Adipose tissue (tissue), 3 donors: Measurements from ENCODE around the gene EIF5AL1. TPM values are rescaled to one million over a fixed set of nuclear protein-coding genes. Genes with fewer than 3 reads are reported as not detected.
"Not testable (repeated sequence)": the region's sequence is repeated elsewhere in the genome, so short reads cannot be mapped to it uniquely, and the experiment has no call there.

Source experiments
- H3K27ac ChIP-seq: one replicate; pipeline ENCODE4 v1.5.1; 2013; ENCODE audit warnings: low read depth, low read length
- WGBS, 3 donors: extraction: QIAGEN DNeasy Blood & Tissue Kit; methylation state at CpG; one replicate each; pipeline ENCODE4 v1.1.7; 2013; 5-methylcytosine and 5-hydroxymethylcytosine counted together
- polyA plus RNA-seq, 3 donors: library from polyadenylated mRNA; stranded (reverse); fragments of 200-250 nt; gene quantifications; one replicate each; pipeline ENCODE4 v1.2.3, GENCODE V29; 2013
- donor health status: healthy with polysubstance abuse.
- donor health status: Bipolar disorder and iron deficiency.
- donor health status: healthy.

Gene EIF5AL1
- under 1 TPM; 0.30 to 0.92 (median 0.45) TPM for polyA plus RNA-seq

- not testable (repeated sequence) for H3K27ac ChIP-seq
- 88 to 94% (median 93%) methylated on average over 15 of the region's 17 CpGs for WGBS, 3 donors
Measured at GRCh38 chr10:79511891-79512583, at the start of gene EIF5AL1. TSS of gene EIF5AL1 (plus strand) at chr10:79512533. CDS start at chr10:79512650, 117 bp downstream.

GRCh38 chr10:79463578-79464496, 48.5 kb upstream of the EIF5AL1 start:
- WGBS, 3 donors: 68 to 83% (median 77%) methylated on average over 10 of the region's 10 CpGs
- no peak overlapping the region for H3K27ac ChIP-seq

DNA sequence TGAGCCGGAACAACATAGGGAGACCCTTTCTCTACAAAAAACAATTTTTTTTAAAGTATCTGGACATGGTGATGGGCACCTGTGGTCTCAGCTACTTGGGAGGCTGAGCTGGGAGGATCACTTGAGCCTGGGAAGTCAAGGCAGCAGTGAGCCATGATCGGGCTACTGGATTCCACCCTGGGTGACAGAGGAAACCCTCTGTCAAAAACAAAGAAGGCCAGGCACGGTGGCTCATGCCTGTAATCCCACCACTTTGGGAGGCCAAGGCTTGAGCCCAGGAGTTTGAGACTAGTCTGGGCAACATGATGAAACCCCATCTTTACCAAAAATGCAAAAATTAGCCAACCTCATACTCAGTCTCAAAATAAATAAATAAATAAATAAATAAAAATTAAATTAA, 47.0 kb upstream of the EIF5AL1 start:
- 94 to 96% (median 96%) methylated on average over 3 of the region's 3 CpGs for WGBS, 3 donors
- no peak overlapping the region for H3K27ac ChIP-seq

GRCh38 chr10:79468015-79468560, 44.2 kb upstream of the EIF5AL1 start:
- 41 to 78% (median 49%) methylated on average over 3 of the region's 3 CpGs for WGBS, 3 donors
- no peak overlapping the region for H3K27ac ChIP-seq

DNA sequence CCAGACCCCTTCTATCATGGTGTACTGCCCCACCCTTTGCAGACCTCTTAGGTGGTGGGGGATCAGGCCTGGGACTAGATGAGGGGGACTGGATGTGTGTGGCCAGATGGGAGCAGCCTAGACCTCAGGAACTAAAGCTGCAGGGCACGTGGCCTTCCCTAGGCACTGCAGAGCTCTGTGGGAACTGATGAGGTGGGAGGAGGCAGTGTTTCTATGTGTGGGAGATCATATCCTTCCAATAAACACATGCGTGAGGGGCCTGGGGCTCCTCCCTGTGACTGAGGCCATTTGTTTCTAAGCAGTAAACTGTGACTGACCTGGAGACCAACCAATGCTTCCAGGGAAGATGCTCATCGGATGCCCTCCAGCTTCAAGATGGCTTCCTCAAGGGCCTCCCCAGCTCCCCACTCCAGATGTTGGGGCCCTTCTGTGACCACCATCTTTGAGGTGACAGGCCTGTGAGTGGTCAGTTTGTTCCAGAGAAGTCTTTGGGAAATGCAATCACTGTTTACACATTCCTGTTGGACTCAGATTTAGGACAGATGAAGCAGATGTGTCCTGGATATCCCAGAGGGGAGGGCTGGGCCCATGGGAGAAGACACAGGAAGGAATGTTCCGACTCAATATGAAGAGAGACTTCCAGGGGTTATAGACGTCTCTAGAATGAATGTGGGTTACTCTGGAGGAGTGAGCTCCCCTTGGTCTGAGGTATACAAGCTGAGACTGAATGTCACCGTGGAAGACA, 43.3 kb upstream of the EIF5AL1 start:
- 69 to 87% (median 78%) methylated on average over 6 of the region's 6 CpGs for WGBS, 3 donors
- no peak overlapping the region for H3K27ac ChIP-seq

DNA sequence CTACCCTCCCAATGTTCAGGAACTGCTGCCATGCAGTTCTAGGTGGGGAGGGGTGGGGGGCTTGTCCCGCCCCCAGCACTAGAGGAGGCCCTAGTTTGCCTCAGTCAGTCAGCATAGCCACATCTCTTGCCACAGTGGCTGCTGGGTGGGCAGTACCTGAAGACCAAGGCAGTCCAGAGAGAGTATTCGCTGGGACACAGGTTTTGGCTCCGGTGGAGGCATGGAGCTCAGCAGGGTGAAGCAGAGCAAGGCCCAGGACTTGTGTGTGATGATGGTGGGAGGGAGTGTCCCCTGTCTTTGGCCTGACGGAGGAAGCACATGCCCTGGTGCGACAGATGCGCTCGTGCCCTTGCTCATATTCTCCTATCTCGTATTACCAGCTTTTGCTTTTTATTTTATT, 42.2 kb upstream of the EIF5AL1 start:
- 94 to 98% (median 97%) methylated on average over 8 of the region's 8 CpGs for WGBS, 3 donors

GRCh38 chr10:79471776-79472175, 40.6 kb upstream of the EIF5AL1 start:
- no peak overlapping the region for H3K27ac ChIP-seq
- 93 to 98% (median 97%) methylated on average over 4 of the region's 4 CpGs for WGBS, 3 donors

More for the DNA sequence above, 42.2 kb upstream of the EIF5AL1 start:
- H3K27ac ChIP-seq: no peak overlapping the region

DNA sequence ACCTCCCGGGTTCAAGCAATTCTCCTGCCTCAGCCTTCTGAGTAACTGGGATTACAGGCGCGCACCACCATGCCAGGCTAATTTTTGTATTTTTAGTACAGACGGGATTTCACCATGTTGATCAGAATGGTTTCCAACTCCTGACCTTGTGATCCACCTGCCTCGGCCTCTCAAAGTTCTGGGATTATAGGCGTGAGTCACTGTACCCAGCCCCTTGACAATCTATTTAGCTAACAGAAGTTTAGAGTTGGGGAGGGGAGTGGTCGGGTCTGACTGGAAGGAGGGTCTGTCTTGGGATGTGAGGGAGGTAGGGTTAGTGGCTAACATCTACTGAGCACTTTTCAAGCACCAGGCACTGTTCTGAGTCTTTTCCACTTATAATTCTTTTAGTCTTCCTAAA, 39.9 kb upstream of the EIF5AL1 start:
- 92 to 95% (median 95%) methylated on average over 7 of the region's 7 CpGs for WGBS, 3 donors

DNA sequence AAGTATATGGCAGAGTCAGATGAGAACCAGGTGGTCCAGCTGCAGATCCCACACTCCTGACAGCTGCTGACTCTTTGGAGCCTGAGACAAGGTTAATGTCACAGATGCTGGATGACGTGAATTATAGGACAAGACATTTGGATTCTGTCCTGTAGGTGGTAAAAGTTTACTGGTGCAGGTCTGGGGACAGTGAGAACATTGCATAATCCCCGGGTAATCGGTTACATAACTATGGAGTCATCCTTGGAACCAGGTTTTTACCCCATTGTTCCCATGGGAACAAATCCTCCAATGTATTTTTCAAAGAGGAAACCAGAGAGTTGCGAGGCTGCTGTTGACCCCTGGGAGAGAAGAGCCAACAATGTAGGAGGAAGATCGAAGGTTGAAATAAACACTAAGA, 39.4 kb upstream of the EIF5AL1 start:
- H3K27ac ChIP-seq: no peak overlapping the region
- WGBS, 3 donors: 45 to 70% (median 46%) methylated on average over 5 of the region's 5 CpGs

More for the DNA sequence above, 39.9 kb upstream of the EIF5AL1 start:
- H3K27ac ChIP-seq: no peak overlapping the region

- 74 to 79% (median 77%) methylated on average over 5 of the region's 5 CpGs for WGBS, 3 donors
- H3K27ac ChIP-seq: no peak overlapping the region
Measured at GRCh38 chr10:79473496-79474095, 38.7 kb upstream of the EIF5AL1 start.

DNA sequence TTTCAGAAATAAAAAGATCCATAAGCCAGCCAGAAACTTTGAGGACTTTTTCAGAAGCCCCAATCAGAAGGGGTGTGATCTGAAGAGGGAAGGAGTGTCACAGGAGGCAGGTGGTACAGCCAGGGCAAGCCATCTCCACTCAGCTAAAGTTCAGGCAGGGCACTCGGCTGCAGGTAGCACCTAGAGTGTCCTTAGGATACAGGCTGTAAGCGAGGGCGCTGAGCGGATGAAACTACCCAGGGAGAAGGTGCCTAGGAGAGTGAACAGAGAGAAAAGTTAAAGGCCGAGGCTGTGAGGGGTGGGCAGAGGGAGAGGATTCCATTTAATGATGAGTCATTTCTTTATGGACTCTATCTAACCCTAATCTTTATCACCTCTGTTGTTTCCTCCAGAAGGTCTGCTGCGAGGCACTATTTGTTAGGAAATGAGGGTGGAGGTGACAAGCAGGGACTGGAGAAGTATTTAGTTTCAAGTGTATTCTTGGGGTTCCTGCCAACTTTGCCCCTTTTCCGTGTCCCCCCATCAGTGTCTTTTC, 37.1 kb upstream of the EIF5AL1 start:
- WGBS, 3 donors: 76 to 92% (median 91%) methylated on average over 7 of the region's 7 CpGs
- no peak overlapping the region for H3K27ac ChIP-seq

GRCh38 chr10:79475877-79476276, 36.5 kb upstream of the EIF5AL1 start:
- WGBS, 3 donors: 71 to 80% (median 72%) methylated on average over 3 of the region's 3 CpGs

DNA sequence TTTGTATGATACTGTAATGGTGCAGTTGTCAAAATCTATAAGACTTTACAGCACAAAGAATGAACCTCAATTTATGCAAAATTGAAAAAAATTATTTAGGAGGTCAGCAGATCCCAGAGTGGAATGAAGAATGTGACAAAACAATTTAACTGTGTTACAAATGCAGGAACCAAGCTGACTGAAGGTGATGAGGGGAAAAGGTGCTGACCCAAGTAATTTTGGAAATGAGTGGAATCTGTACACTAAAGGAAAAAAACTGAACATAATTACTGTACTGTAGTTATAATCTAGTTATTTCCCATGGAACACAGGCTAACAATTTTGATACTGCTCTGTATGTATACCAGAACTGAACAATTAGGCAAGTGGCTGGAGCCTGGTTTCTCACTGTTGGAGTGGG, 35.7 kb upstream of the EIF5AL1 start:
- no peak overlapping the region for H3K27ac ChIP-seq

More at GRCh38 chr10:79475877-79476276, 36.5 kb upstream of the EIF5AL1 start:
- no peak overlapping the region for H3K27ac ChIP-seq

- no peak overlapping the region for H3K27ac ChIP-seq
- 86 to 93% (median 88%) methylated on average over 7 of the region's 7 CpGs for WGBS, 3 donors
Measured at GRCh38 chr10:79477456-79477855, 34.9 kb upstream of the EIF5AL1 start.

DNA sequence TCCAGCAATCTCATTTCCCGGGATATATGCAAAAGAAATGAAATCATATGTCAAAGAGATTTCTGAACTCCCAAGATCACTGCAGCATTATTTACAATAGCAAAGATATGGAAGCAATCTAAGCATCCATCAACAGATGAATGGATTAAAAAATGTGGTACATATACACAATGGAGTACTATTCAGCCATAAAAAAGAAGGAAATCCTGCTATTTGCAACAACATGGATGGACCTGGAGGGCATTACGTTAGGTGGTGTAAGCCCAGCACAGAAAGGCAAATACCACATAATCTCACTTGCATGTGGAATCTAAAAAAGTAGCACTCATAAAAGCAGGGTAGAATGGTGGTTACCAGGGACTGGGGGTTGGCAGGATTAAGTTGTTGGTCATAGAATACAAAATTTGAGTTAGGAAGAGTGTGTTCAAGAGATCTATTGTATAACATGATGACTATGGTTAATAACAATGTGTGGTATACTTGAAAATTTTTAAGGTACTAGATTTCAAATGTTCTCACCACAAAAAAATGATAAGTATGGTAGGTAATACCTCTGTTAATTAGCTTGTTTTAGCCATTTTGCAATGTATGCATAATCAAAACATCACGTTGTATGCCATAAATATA, 32.9 kb upstream of the EIF5AL1 start:
- no peak overlapping the region for H3K27ac ChIP-seq
- WGBS, 3 donors: 79 to 91% (median 90%) methylated on average over 3 of the region's 3 CpGs

- no peak overlapping the region for H3K27ac ChIP-seq
- 94 to 100% (median 95%) methylated on average over 1 of the region's 1 CpG for WGBS, 3 donors
Measured at GRCh38 chr10:79482304-79482703, 30.0 kb upstream of the EIF5AL1 start.

- WGBS, 3 donors: 65 to 74% (median 74%) methylated on average over 4 of the region's 4 CpGs
- no peak overlapping the region for H3K27ac ChIP-seq
Measured at GRCh38 chr10:79482741-79483140, 29.6 kb upstream of the EIF5AL1 start.
